ENCODE results near the gene CTDP1.

DNA sequence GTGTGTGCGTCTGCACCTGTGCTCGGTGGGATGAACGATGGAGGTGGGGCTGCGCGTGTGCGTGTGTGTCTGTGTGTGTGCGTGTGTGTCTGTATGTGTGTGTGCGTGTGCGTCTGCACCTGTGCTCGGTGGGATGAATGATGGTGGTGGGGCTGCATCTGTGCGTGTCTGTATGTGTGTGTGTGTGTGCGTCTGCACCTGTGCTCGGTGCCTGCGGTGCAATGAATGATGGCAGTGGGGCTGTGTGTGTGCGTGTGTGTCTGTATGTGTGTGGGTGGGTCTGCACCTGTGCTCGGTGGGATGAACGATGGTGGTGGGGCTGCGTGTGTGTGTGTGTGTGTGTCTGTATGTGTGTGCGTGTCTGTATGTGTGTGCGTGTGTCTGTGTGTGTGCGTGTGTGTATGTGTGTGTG, 48.5 kb upstream of the CTDP1 start:
- TF ChIP-seq, protein P1, sequence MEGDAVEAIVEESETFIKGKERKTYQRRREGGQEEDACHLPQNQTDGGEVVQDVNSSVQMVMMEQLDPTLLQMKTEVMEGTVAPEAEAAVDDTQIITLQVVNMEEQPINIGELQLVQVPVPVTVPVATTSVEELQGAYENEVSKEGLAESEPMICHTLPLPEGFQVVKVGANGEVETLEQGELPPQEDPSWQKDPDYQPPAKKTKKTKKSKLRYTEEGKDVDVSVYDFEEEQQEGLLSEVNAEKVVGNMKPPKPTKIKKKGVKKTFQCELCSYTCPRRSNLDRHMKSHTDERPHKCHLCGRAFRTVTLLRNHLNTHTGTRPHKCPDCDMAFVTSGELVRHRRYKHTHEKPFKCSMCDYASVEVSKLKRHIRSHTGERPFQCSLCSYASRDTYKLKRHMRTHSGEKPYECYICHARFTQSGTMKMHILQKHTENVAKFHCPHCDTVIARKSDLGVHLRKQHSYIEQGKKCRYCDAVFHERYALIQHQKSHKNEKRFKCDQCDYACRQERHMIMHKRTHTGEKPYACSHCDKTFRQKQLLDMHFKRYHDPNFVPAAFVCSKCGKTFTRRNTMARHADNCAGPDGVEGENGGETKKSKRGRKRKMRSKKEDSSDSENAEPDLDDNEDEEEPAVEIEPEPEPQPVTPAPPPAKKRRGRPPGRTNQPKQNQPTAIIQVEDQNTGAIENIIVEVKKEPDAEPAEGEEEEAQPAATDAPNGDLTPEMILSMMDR (conservative IDR thresholded peaks at IDR 0.05; ENCODE audit: low read length): no peak
- no peak for TF ChIP-seq EZH2phosphoT487 (IDR thresholded peaks at IDR 0.05; ENCODE audit: borderline replicate concordance)

All from Loucy (cell line).